IPS DF 19.7 (cell line): ENCODE results near the gene ETFDH.
"Not testable (repeated sequence)": the region's sequence is repeated elsewhere in the genome, so short reads cannot be mapped to it uniquely, and the experiment has no call there.

Source experiments
- DNase-seq: peaks from one replicate; pipeline ENCODE4 v3.0.0-alpha.2; 2013; ENCODE audit warnings: low read depth, low spot score

ETFDH gene

GRCh38 chr4:158754385-158755180, 82.5 kb downstream of the ETFDH start:
- no peak for DNase-seq

- not testable (repeated sequence) for DNase-seq
Measured at GRCh38 chr4:158755819-158756218, 83.7 kb downstream of the ETFDH start.

- no peak for DNase-seq
Measured at GRCh38 chr4:158756588-158756987, 84.5 kb downstream of the ETFDH start.

- no peak for DNase-seq
Measured at GRCh38 chr4:158758142-158758541, 86.0 kb downstream of the ETFDH start.

- DNase-seq, result no peak
Measured at GRCh38 chr4:158758703-158759102, 86.6 kb downstream of the ETFDH start.
